Endothelial cell of umbilical vein (primary cell): ENCODE data around the gene ENC1.

Experiments used
- CTCF ChIP-seq, 2 donors: IDR thresholded peaks; 1 replicate in 1 of 2; 2 replicates in 1 of 2; pipeline ENCODE4 v1.5.1; 2011; ENCODE audit warnings: low read length in 2 of 2, mild to moderate bottlenecking in 2 of 2, moderate library complexity in 2 of 2, control low read depth in 1 of 2, inconsistent platforms in 1 of 2, low read depth in 1 of 2; ENCODE audit not compliant: insufficient read depth in 1 of 2; ENCODE audit errors: extremely low read depth in 1 of 2
- EZH2 ChIP-seq: IDR thresholded peaks from 2 replicates; pipeline ENCODE4 v1.6.1; 2012; ENCODE audit warnings: borderline replicate concordance, low read depth, mild to moderate bottlenecking, moderate library complexity, low read length, inconsistent platforms; ENCODE audit not compliant: severe bottlenecking
- FOS ChIP-seq: IDR thresholded peaks from 2 replicates; pipeline ENCODE4 v1.6.1; 2011; ENCODE audit warnings: mild to moderate bottlenecking, low read length, moderate library complexity, borderline replicate concordance; ENCODE audit not compliant: insufficient read depth
- MAX ChIP-seq: IDR thresholded peaks from 2 replicates; pipeline ENCODE4 v1.6.1; 2011; ENCODE audit not compliant: insufficient read depth, insufficient read length
- POLR2A ChIP-seq: IDR thresholded peaks from 2 replicates; pipeline ENCODE4 v1.6.1; 2012; ENCODE audit warnings: low read depth, mild to moderate bottlenecking, control low read depth, low read length
- POLR2AphosphoS5 ChIP-seq: IDR thresholded peaks from 2 replicates; pipeline ENCODE4 v1.6.1; 2012; ENCODE audit warnings: low read depth, mild to moderate bottlenecking, control low read depth, low read length, moderate library complexity; ENCODE audit not compliant: insufficient read depth

- no peak for TF ChIP-seq CTCF (IDR thresholded peaks at IDR 0.05; ENCODE audit: extremely low read depth in 1 of 2, insufficient read depth in 1 of 2, low read depth in 1 of 2, low read length in 2 of 2)
- no peak for TF ChIP-seq MAX
- no peak for TF ChIP-seq POLR2A
- no peak for TF ChIP-seq EZH2
- TF ChIP-seq FOS = no peak
- TF ChIP-seq POLR2AphosphoS5 = no peak
Observed at GRCh38 chr5:74638544-74638969, 2.0 kb downstream of the ENC1 start.
